AML-193 (cell line): ENCODE data around the gene CSMD2.

Experiments used
- DNase-seq, 2 experiments: peaks; one replicate each; lab custom pipeline; 2025; lab: John Stamatoyannopoulos, UW

Gene CSMD2

GRCh38 chr1:33997127-33998036, 167.6 kb downstream of the CSMD2 start:
- DNase-seq, result no peak

GRCh38 chr1:33996281-33996680, 168.7 kb downstream of the CSMD2 start:
- no peak for DNase-seq

DNA sequence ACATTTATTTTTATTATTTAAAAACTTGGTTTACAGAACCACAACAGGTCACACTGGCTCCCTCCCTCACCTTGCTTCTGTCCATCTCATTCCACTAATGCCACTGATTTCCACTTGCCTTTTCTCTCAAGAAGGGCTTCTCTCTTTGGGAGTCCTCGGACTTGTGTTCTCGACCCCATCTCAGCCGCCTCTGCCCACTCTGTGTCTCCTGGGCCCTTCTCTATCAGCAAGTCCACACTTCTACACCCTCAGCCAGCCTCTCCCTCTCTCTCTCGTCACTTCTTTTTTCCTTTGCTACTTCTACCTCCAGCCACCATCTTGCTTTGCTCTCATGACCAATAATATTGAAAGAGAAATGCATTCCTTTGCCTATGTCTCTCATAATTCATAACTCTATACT, 171.7 kb downstream of the CSMD2 start:
- no peak for DNase-seq

GRCh38 chr1:33990281-33990680, 174.7 kb downstream of the CSMD2 start:
- no peak for DNase-seq

DNA sequence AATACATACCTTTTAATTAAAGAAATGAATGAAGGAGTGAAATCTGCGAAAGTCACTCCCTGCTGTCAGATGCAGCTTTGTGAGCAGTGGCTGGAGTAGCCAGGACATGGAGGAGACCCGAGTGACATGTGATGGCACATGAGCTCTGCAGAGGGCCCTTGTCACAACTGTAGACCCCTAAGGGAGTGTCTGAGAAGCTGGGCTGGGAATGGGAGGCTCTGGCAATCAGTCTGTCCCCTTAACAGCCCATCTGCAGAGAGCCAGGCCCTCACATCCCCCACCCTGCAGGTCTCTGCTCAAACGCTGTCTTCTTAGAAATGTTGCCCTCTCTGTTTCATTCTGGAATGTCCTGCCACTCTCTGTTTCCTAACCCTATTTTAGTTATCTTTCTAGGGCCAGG, 176.9 kb downstream of the CSMD2 start:
- no peak for DNase-seq

DNA sequence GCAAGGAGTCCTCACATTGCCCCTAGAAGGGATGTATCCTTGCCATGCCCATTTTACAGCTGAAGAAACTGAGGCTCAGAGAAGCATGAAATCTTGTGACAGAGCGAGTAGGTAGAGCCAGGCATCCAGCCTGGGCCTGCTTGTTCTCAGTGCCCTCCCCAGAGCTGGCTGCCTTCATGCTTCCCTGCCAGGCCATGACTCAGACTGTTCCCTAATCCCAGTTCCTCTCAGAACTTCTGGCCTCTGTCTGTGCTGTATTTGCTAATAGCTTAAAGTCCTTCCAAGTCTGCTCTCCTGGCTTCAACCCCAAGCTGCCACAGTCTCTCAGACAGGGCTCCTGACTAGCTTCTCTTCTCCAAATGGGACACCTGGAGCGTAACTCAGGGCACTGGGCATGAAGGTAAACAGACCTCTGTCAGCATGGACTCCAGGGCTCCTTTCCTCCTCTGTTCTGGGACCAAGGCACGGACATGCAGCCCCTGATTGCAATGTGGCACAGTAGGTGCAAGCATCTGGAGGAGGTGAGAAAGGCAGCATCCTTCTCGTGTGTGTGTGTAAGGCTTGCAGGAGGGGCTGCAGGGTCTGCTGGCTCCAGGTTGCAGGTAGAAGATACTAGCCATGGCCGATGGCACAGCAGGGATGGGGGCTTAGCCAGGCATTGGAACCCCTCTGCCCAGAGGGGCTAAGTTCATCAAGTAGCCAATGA, 178.5 kb downstream of the CSMD2 start:
- no peak for DNase-seq

DNA sequence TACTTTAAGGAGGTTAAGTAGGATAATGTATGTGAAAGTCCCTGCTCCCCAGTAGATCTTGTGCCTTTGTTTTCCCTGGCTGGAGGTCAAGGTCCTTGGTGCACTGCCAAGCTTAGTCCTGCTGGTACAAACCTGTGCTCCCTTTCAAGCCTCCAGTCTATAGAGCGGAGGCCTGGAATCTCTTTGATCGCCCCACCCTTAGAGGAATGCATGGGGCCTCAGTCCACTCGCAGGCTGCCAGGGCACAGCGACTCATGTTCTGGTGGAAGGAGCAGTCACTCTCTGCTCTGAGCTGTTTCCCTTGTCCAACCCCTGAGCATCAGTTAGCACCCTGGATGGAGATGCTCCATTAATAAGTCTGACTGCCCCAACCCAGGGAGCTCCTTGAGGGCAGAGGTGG, 179.4 kb downstream of the CSMD2 start:
- no peak for DNase-seq

GRCh38 chr1:33984906-33985565, 180.0 kb downstream of the CSMD2 start:
- no peak for DNase-seq

GRCh38 chr1:33982419-33982818, 182.6 kb downstream of the CSMD2 start:
- no peak for DNase-seq

DNA sequence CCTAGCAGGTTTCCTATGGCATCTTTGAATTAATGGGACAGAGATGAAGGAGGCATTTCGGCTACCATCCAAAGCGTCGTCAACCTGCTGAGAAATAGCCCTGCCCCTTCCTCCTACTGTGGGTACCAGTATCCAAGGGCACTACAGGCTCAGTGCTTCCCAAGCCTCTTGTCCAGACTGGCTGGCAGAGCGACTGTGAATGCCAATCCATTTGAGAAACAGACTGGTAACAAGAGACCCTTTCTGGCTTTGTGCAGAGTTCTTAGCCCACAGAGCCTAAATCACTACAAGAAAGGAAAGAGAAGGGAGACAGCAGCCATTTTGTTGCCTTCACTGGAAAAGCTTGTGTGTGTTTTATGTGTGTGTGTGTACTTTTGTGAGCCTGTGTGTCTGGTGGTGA, 185.7 kb downstream of the CSMD2 start:
- DNase-seq, result no peak

DNA sequence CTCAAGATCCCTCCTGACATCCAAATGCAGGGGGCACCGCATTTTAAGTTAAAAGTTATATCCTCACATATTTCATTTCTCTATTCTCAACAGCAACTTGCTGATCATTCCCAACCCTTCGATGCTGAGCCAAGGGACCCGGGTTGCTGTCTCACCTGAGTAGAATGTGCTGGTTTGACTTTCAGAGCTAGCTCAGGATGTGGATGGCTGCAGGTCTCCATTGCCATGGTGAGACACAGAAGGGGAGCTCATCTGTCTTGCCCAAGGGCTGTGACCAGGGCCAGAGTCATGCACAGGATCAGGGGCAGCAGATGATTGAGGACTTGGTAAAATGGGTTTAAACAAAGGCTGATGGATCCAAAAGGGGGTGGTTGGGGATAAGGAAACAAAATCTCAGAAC, 189.1 kb downstream of the CSMD2 start:
- no peak for DNase-seq

DNA sequence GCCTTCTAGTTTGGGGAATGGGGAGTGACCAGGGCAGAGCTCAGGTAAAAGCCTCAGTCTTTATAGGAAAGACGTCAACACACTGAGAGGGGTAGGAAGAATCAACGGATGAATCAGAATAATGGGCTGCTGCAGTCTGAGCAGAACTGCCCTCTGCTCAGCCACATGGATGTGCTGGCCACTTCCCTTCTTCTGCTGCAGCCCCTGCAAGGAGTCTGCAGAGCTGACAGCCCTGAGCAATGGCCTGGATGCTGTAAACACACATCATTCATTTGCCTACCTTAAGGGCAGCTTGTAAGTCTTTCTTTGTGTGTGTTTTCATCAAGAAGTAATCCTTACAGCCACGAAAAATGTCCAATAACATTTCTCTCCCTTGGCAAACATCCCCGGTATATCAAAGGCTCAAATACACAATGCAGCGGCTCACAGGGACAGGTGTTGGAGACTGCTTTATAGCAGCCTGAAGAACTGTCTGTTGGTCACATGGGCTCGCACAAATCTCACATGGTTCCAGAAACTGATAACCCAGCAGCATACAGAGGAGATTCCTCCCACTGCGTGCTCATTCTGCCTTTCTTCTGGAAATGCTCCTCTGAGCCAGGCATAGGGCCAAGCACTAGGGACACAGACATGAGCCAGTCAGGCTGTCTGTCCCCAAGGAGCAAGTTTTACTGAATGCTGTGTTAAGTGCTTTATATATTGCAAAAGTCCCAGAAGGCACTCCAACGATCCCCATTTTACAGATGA, 191.1 kb downstream of the CSMD2 start:
- no peak for DNase-seq

DNA sequence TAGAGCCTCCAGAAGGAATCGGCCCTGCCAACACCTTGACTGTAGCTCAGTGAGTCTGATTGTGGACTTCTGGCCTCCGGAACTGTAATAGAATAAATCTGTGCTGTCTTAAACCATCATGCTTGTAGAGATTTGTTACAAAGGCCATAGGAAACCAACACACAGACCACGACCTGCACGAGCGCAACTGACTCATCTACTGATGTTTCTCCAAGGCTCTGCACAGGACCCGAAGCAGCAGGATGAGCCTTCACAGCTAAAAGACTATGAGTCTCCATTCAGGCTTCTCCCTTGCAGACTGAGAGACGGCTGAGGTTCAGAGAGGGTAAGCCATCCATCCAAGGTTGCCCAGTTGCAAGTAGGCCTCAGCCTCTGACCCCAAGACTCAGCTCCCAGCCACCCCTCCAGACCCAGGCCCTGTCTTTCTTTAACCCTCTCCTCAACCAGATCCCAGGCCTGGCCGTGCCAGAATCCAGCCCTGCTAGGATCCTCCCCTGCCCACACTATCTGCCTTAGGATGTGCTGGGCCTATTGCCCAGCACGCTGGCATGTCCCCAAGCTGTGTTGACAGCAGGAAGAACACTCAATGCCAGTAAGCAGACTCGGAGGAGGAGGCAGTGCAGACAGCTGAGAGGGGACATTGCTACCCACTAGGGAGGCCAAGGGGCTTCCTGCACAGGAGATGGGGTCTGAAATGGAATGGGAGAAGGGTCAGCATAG, 192.2 kb downstream of the CSMD2 start:
- DNase-seq, result no peak

GRCh38 chr1:33971913-33972312, 193.1 kb downstream of the CSMD2 start:
- no peak for DNase-seq

DNA sequence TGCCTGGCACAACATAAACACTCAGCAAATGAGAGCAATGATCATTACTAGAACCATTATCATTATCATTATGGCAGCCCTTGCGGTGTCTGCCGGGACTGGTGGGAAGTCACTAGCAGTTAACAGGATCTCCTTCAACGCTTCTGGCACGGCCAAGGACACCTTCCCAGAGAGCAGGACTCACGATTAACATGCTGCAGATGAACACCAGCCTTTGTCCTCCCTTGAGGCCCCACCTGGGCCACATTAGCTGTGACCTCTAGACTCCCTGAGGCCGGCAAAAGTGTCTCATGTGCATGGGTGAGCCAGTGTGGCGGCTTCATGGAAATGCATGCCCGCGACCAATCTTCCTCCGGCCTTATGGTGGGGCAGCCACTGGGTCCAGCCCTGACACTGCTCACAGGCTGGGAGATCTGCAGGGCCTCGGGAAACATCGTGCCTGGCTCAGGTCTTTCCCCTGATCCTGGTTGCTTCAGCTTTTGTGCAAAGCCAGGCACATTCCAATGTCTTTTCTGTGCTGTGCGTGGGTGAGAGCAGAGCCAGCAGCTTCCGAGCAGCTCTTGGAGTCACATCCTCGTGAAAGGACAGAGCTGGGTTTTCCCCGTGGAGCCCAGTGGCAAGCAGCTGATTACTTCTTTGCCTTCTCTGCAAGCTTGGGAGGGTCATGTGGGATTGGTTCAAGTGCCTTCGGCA, 193.9 kb downstream of the CSMD2 start:
- no peak for DNase-seq

- DNase-seq, result no peak
These were observed 194.7 kb downstream of the CSMD2 start for GRCh38 chr1:33970148-33970825.

DNA sequence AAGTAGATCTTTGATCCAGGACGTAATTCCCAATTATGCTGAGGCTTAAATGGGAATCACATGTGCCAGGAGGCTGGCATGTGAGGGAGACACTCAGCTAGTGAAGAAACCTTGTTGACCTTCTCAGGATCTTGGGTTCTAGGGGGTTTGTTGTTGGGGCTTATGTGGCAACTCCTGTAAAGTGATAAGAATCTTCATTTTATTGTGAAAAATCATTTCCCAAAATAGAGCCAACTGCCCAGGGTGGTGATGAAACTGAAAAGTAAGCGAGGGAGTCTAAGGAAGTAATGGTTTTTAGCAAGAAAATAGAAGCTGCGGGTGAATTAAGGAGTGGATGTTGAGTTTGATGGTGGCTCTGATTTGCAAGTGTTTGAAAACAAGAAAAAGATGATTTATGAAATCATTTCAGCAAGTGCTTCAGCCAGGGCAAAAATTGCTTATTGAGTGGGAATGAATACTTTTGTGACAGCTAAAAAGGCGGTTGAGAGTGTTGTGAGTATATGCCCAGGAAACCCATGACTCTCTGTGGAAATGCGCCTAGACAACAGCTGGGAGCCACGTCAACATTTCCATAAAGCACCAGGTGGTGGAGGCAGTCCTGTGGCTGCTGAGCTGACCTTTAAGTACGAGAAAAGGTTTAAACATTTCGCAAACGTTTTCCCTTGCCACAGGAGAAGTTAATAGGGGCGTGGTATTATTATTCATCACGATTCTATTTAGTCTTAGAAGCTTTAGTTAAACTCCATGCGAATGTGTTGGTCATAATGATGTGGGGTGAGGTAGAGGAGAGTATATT, 198.5 kb downstream of the CSMD2 start:
- DNase-seq, result no peak

- DNase-seq, result no peak
These were observed 199.9 kb downstream of the CSMD2 start for GRCh38 chr1:33965086-33965485.

DNA sequence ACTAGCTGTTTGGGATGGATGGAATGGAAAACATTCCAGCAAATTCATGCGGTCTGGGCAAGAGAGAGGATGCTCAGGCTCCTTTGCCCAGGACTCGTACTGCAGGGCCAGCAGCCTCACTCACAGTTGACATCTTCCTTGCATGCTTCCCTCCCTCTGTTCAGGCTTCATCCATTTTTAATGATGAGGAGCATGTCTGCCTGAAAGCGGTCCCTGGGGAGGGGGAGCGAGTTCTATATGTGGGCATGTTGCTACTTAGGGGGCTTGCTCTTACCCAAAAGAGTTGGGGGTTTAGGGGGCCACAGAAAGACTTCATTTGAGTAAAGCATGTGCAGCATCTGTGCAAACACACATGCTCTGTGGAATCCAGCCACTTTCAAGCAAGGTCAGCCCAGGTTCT, 203.0 kb downstream of the CSMD2 start:
- DNase-seq, result no peak
